Thyroid gland (tissue), 4 donors: ENCODE data around the gene FAM181A.

Experiments
- CTCF ChIP-seq, 6 experiments: fragments of 200-600 bp in 3 of 6; fragments of 450-650 bp in 3 of 6; sonication (generic) in 3 of 6; IDR thresholded peaks; one replicate each; pipeline ENCODE4 v1.5.1; 2016 to 2019; ENCODE audit warnings: antibody characterized with exemption in 6 of 6, mild to moderate bottlenecking in 2 of 6, inconsistent platforms in 1 of 6, moderate library complexity in 1 of 6
- POLR2A ChIP-seq, 2 donors: fragments of 450-650 bp; IDR thresholded peaks; one replicate each; pipeline ENCODE4 v1.6.1; 2017; ENCODE audit warnings: antibody characterized with exemption in 2 of 2, mild to moderate bottlenecking in 2 of 2, moderate library complexity in 1 of 2

- TF ChIP-seq CTCF (IDR thresholded peaks at IDR 0.05) (no peak), POLR2A (IDR thresholded peaks at IDR 0.05) (no peak)
Measured at GRCh38 chr14:93967637-93968250, 40.6 kb downstream of the FAM181A start.
